Putamen (tissue), 1 donor: Measurements from ENCODE around the gene FOXP4.

ENCODE experiments used
- DNase-seq: peaks from one replicate; pipeline ENCODE4 v3.0.0-alpha.2; 2016; ENCODE audit warnings: low spot score

Gene FOXP4

GRCh38 chr6:41522780-41523548 lies 23.2 kb upstream of the FOXP4 start:
- no peak for DNase-seq

DNA sequence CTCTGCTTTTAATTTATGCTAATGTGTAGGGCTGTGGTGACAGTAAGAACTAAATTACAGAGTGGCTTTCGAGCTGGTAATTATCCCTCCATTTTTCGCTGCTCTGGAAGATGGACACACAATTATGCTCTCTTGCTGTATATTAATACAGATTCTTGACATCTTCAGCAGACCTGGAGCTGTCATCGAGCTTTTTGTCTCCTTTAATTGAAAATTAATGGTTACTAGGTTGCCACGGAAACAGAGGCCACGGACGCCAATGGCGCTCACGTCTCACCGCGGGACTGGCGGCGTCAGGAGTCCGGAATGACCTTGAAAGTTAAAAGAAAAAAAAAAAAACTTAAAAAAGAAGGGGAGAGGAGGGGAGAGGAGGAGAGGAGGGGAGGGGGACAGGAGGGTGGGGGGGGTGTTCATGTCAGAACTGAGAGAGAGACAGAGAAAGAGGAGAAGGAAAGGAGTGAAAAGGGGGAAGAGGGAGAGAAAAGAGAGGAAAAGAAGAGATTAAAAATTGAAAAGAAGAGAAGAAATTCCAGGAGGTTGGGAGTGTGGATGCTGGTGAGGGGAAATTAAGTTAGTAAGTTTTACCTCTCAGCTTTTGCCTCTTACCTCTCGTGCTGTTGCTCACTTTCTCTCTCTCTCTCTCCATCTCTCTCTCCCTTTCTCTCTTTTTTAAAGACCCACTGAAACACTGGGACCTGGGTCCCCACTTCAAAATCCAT lies 22.1 kb upstream of the FOXP4 start:
- DNase-seq = no peak

DNA sequence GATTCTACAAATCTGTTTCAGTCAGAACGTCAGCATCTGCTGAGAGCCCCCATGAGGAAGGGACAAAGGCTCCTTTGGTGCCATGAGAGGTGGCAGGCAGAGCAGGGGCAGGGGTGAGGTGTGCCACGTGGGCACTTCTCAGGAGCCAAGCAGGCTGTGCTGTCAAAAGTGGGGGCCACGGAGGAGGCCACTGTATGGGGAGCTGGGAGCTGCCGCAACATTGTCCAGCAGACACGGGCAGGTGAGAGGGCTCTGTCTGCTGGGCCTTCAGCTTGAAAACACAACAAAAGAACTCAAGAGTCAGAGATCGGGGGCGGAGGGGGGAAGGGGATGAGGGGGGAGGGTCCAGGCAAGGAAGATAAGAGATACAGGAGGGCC lies 21.6 kb upstream of the FOXP4 start:
- DNase-seq = no peak

- no peak for DNase-seq
Measured at GRCh38 chr6:41527721-41528408, 18.3 kb upstream of the FOXP4 start.

- DNase-seq = no peak
Measured at GRCh38 chr6:41528409-41528963, 17.7 kb upstream of the FOXP4 start.

DNA sequence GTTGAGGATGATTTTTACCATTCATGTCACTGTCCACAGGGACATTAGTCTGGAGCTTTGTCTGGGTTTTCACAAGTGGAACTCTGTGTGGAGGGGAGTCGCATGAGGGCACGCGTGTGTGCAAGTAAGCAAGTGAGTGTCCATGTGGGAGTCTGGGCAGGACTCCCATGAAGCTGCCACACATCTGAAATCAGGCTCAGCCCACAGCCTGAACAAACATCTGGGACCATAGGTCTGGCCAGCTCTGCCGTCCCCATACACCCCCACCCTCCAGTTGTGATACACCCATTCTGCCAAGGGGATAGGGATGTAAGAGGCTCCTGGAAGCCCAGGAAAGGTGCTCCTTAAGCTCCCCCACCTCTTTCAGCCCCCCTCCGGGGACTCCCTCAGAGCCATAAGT lies 17.1 kb upstream of the FOXP4 start:
- no peak for DNase-seq

GRCh38 chr6:41529970-41530369 lies 16.2 kb upstream of the FOXP4 start:
- no peak for DNase-seq

GRCh38 chr6:41530476-41530875 lies 15.7 kb upstream of the FOXP4 start:
- DNase-seq = no peak

GRCh38 chr6:41531016-41531415 lies 15.2 kb upstream of the FOXP4 start:
- no peak for DNase-seq

DNA sequence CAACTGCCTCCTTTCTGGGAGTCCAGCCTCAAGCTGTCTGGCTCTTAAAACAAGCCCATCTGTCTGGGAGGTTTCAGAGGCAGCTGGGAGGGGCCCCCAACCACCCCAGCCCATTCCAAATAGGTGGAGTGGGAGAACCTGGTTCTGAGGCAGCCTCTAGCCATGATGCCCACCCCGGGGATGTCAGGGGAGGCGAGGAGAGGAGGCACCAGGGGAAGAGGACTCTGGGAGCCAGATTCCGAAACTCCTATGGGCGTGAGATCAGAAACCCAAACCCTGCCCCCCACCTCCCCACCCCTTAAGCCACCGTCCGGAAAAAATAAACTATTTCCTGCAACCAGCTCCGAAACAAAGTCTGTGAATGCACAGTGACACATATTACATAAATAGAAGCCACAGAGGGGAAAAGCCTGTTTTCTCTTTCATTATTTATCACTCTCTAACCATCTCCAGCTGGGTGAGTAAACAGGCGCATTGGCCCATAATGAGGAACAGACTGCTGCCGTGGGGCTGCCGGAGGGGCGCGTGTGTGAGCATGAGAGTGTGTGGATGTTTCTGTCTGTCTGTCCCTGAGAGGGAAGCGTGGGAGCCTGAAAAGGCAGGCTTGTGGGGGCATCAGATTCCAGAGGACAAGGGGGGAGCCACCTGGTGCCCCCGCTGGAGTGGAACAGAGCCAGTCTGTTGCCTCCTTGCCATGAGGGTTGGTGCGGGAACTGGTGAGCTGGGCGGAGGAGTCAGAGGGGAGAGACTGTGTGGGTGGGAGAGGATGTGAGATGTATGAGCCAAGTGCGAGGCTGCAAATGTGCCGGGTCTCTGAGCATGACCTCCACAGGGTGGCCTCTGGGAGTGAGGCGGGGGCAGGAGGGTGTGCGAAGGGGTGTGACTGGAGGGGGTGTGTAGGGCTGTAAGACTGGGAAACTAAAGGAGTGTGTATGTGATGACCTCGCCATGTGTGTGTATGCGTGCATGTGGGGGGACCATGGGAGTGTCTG lies 14.3 kb upstream of the FOXP4 start:
- DNase-seq = no peak

DNA sequence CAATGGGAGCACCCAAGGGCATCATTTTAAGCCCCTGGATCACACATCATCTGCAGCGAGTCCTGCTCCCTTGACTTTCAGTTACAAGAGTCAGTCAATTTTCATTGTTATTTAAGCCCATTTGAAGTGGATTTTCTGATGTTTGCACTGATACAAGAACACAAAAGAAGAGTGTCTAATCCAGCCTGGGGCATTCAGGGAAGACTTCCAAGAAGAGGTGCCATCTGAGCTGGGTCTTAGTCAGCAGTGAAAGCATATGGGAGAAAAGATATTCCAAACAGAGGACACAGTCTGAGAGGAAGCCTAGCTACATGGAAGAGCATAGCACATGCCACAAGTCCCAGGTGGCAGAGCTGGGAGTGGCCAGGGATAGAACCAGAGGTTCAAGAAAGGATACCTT lies 10.4 kb upstream of the FOXP4 start:
- DNase-seq = no peak

- no peak for DNase-seq
Measured at GRCh38 chr6:41536795-41537758, 9.1 kb upstream of the FOXP4 start.

GRCh38 chr6:41538556-41539182 lies 7.5 kb upstream of the FOXP4 start:
- no peak for DNase-seq

DNA sequence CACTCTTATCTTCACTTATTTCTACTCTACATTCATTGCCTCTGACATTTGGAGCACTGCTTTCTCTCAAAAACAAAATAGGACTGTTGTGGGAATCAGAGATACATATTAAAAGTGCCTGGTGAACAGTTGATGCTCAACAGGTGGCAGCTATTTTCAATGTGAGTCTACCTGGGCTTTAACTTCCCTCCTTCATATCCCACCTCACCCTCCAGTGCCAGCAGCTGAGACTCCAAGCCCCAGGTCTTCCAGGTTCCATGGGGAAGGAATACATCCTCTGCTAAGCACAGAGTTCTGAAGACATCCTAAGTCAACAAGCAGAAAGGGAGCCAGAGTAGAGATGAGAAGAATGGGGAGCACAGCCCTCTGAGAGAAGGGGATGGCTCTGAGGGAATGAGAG lies 7.0 kb upstream of the FOXP4 start:
- no peak for DNase-seq

GRCh38 chr6:41541364-41541763 lies 4.8 kb upstream of the FOXP4 start:
- DNase-seq = no peak

- no peak for DNase-seq
Measured at GRCh38 chr6:41543087-41543486, 3.1 kb upstream of the FOXP4 start.

GRCh38 chr6:41545247-41545702 lies 906 bp upstream of the FOXP4 start:
- DNase-seq = no peak

- no peak for DNase-seq
Measured at GRCh38 chr6:41546475-41546865, 289 bp downstream of the FOXP4 start.

- DNase-seq = peak; percentile 27
Measured at GRCh38 chr6:41546866-41547798, 951 bp downstream of the FOXP4 start.
